NK-92 treated with Interleukin-12 subunit alpha and Interleukin-12 subunit beta, amount 100 ng/mL, for 24 hours (cell line): ENCODE measurements around the gene GPR78.

ENCODE experiments used
- DNase-seq: peaks from one replicate; lab custom pipeline; 2025; lab: John Stamatoyannopoulos, UW

The GPR78 gene

GRCh38 chr4:8580321-8581093 is at the start of gene GPR78:
GPR78 (plus strand) TSS chr4:8580392; CDS start chr4:8580983, 591 bp downstream.
- DNase-seq, result no peak

- DNase-seq, result no peak
Observed at GRCh38 chr4:8532245-8532781, 47.9 kb upstream of the GPR78 start.

DNA sequence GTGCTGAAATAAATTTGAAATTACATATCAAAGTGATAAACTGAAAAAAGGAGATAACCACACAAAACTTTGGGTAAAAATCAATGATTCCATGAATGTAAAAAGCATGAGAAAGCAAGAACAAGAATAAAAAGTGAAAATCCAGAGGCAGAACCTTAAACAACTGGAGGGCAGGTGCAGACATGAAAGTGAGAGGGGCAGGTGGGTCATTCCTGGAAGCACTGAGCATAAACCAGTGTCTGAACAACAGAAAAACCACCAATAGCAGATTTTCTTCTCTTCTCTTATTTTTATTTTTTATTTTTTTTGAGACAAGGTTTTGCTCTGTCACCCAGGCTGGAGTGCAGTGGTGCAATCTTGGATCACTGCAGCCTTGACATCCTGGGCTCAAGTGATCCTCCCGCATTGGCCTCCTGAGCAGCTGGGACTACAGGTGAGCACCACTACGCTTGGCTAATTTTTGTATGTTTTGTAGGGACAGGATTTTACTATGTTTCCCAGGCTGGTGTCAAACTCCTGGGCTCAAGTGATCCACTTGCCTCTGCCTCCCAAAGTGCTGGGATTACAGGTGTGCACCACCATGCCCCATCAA is 46.8 kb upstream of the GPR78 start:
- DNase-seq, result no peak

- DNase-seq, result no peak
Observed at GRCh38 chr4:8534129-8534528, 46.1 kb upstream of the GPR78 start.

GRCh38 chr4:8534611-8535010 is 45.6 kb upstream of the GPR78 start:
- no peak for DNase-seq

DNA sequence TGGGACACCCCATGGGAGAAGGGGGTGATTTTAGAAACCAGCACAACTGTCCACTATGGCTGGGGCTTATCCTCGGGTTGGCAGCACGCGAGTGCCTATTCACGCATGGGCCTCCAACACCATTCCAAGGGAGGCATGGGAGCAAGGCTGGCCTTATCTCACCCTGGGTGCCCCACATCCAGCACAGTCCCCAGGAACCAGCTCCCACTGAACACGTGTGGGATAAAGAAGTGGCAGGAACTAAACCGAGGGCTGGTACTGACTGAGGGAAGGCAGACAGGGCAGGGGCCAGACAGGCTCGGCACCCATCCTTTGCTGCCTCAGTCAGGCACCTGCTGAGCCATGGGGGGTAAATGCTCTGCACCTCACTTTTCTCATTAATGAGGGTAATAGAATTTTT is 43.7 kb upstream of the GPR78 start:
- no peak for DNase-seq

- no peak for DNase-seq
Observed at GRCh38 chr4:8537041-8537461, 43.1 kb upstream of the GPR78 start.

- DNase-seq, result no peak
Observed at GRCh38 chr4:8538076-8538702, 42.0 kb upstream of the GPR78 start.

DNA sequence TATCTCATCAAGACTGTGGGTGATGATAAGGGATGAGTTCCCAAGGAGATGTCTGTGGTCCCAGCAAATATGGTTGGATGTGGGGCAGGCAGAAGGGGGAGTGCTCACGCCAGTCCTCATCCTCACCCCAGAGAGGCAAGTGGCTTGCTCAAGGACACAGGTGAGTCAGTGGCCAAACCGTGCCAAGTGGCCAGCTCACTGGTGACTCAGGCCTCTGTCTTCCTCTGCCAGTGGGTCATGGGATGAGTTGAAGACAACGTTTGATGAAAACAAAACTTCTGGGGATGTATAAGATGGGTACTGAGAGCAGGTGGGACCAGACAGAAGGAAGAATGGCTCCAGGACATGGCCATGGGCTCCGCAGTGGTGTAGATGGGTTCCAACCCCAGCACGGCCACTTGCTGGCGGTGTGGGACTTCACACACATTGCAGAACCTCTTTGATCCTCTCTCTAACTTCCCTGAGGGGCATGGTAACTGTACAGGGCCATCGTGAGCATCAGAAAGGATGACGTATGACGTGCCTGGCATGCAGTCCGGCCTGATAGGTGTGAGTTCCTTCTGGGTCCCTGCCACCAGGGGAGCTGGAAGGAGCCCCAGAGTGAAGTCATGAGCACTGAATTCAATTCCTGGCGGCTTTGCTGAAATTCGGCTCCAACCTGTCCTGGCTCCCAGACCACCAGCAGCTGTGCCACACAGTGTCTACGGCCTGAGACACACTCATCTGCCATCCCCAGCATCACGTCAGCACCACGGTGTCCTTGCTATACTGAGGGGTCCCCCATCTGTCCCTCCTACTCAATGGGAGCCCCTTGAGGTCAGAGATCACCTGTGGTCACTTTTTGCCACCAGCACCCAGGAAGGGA is 41.3 kb upstream of the GPR78 start:
- DNase-seq, result no peak

DNA sequence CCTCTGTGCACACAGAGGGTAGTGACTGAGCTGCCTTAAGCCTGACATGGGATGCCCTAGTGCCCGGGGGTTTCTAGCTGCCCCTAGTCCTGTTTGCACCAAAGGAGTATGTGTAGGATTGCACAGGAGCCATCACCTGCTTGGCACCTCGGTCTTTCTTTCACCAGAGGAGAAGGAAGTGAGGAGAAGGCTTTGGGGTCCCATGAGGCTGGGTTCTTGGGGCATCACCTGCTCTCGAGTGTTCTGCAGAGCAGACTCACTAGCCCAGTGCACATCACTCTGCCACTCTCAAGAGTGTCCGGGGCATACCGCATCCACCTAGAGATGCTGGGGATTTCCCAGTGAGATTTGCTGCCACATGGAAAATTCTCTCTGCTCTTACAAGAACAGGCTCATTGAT is 40.5 kb upstream of the GPR78 start:
- DNase-seq, result no peak

DNA sequence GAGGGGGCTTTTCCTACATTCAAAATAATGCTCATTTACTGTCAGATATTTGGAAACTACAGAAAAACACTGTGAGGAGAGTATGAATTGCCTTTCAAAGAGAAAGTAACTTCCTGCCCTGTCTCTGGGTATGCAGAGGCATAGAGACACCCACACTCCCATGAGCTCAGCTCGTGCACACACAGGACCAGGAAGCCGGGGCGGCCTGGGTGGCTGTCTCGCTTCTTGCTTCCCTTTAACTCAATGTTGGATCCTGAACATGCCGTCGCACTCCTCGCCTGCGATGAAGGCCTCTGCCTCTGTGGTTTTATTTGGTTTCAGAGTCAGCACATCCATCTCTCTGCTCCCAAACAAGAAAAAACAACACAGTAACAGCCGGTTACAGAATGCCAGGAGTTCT is 40.1 kb upstream of the GPR78 start:
- no peak for DNase-seq

- no peak for DNase-seq
Observed at GRCh38 chr4:8540586-8540985, 39.6 kb upstream of the GPR78 start.

GRCh38 chr4:8540991-8541390 is 39.2 kb upstream of the GPR78 start:
- no peak for DNase-seq

DNA sequence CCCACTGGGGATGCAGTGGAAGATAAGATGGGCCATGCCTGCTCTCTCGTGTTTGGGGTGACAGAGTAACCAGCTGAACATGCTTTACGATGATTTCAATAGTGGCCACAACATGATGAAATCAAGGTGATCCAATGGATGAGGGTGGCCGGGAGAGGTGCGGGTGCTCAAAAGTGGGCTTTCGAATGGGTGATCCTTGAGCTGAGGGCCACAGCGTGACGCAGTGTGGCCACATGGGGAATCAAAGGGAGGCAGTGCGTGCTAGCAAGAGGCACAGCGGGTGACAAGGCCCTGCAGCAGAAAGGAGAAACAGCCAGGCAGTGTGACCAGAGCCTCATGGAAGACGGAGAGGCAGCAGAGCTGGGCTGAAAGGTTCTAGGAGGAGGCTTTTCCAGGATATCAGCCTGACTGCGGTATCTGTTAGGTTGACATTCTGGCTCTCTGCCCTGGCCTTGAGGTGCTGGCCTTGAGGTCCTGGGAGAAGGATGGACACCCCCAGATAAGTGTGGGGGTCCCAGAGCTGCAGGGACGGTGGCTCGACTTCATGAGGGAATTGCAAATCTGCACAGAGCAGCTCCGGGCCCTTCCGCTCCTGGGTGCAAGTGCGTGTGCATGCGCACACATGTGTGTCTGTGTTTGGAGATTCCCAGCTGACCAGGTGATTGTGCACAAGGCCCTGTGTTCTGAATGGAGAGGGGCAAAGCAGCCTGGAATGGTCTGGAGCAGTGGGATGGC is 38.0 kb upstream of the GPR78 start:
- DNase-seq, result no peak

DNA sequence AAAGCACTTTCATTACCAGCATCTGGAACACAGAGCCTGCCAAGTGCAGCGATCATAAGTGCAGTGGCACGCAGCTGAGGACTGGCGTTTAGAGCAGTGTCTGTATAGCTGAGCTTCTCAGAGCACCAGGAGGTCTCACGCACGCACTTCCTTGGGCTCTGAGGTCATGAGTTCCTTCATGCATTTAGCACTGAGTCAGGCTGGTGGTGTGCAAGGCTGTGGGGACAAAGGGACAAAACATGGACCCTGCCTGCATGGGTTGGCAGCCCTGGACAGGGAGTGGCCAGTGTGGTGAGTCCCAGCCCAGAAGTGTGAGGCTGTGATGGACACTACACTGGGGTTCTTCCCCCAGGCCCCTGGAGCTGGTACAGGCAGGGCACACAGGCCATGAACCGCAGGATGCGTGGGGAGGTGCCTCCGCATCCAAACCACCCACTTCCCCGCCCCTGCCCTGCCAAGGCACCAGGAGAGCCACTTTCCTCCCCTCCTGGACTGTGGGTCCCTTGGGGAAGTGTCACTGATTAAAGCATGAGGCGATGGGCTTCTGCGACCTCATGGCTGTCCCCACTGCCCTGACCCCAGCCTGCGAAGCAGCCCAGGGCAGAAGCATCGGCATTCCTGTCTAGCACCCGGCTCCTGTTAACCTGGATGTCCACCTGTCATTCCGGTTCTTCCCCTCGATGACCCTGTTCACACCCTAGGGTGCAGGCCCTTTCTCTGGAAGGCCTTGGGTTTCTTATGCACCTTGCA is 37.2 kb upstream of the GPR78 start:
- DNase-seq, result no peak

- no peak for DNase-seq
Observed at GRCh38 chr4:8543623-8544022, 36.6 kb upstream of the GPR78 start.

GRCh38 chr4:8544282-8544681 is 35.9 kb upstream of the GPR78 start:
- DNase-seq, result no peak

GRCh38 chr4:8544741-8545438 is 35.3 kb upstream of the GPR78 start:
- no peak for DNase-seq

GRCh38 chr4:8545439-8545765 is 34.8 kb upstream of the GPR78 start:
- DNase-seq, result no peak

- DNase-seq, result no peak
Observed at GRCh38 chr4:8546766-8547107, 33.5 kb upstream of the GPR78 start.
